Stimulated activated CD4-positive, alpha-beta T cell treated with anti-CD3 and anti-CD28 coated beads, Interleukin-1b, Interleukin-23, amount 100 ng/mL, for 1 hour (primary cell): ENCODE measurements around the gene RNU2-63P.
A peak's percentile ranks its signal among the peaks of the same experiment; 100 is the strongest.
"Not testable (repeated sequence)": the region's sequence is repeated elsewhere in the genome, so short reads cannot be mapped to it uniquely, and the experiment has no call there.

ENCODE experiments used
- DNase-seq, 2 donors: peaks; one replicate each; pipeline ENCODE4 v3.0.0-alpha.2; 2020; ENCODE audit warnings: low read depth in 2 of 2

RNU2-63P gene

DNA sequence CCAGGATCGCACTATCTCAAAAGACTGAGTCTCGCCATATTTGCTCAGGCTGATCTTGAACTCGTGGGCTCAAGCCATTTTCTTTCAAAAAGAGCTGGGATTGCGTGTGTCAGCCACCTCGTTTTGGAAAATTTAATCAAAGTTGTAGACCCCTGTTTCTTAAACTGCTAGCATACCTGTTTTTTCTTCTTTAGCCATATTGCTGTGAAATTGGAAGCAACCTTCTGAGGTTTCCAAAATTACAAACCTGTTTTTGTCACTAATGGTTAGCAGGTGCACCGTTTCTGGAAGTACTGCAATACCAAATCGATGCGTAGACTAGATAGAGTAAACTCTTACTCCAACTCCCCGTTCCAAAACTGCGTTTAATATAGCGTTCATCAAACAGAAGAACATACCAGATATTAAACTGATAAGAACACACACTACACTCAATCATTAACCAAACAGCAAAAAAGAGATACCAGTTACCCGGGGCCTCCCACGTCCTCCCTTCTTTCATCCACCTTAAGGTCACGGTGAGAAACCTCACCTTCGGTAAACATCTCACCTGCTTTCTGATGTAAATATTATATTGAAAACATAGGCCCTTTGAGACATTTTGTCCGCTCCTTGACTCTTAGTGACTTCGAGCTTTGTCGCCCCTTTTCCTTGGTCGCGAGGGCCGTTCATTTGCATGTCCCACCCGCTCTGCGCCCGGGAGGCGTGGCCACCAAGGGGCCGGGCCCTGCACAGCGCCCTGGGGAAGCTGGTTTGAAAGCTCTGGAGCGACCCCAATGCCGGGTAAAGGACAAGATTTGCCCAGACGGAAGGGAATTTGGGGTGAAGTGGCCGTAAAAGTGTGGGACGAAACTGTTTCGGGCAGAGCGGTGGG lies at the start of gene RNU2-63P:
RNU2-63P (minus strand) TSS at position 462 of the 874 bp plus-strand sequence.
- peak; percentile 30 to 61 for DNase-seq

DNA sequence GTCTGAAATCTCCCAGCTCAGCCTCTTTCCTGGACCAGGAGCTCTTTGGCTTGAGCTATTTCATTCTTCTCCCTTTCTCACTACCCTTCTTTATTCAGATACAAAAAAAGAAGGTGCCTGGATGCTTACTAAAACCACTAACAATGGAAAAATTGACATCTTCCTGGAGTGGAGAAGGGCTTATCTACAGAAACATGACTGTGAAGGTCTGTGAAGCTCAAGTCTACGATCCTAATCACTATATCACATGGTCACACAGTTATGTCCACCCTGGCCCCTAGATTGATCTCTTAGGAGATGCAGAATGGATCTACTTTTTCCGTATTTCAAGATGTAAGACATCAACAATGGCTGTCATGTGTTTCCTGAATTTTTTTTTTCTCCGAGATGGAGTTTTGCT lies 44.9 kb upstream of the RNU2-63P start:
- no peak for DNase-seq

DNA sequence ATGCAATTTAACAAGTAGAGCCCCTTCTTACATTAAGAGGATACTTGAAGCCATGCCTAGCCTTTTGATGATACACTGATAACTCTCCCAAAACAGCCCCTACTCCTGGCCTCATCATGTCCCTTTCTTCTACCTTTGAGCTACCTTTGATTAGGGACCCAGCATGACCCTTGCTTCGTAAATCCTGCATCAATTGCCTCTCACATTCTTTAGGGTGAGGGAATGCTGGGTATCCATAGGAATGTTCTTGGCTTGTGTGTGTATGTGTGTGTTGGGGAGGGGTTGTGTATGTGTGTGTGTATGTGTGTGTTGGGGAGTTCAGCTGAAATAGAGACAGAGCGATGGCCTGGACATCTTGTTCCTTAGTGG lies 44.5 kb upstream of the RNU2-63P start:
- DNase-seq: no peak

DNA sequence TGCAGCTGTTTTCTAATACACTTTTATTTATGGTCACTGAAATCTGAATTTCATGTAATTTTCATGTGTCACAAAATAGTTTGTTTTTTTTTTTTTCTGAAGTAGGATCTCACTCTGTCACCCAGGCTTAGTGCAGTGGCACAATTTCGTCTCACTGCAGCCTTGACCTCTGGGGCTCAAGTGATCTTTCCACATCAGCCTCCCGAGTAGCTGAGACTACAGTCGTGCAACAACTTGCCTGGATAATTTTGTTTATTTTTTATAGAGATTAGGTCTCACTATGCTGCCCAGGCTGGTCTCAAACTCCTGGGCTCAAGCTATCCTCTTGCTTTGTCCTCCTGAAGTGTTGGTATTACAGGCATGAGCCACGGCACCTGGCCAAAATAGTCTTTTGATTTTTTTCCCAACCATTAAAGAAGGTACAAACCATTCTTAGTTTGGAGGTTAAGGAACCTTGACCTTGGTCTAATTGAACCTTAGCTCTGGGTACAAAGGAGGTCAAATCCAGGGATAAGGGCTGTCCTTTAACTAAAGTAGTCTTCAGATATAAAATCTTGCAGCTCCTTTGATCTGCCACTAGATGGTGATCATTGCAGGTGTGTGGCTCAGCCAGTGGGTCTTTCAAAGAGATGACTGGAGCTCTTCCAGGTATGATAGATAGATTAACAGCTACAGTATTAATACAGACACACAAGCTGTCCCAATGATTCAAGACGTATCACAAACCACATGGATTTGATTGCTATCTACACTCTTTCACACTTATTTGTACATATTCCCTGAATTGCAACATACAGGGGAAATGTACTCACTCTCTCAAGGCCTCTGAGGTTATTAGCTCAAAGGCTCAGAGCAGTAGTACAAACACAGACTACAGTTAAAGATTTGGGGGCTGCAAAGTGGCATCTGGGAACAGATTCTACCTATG lies 43.9 kb upstream of the RNU2-63P start:
- DNase-seq: no peak

DNA sequence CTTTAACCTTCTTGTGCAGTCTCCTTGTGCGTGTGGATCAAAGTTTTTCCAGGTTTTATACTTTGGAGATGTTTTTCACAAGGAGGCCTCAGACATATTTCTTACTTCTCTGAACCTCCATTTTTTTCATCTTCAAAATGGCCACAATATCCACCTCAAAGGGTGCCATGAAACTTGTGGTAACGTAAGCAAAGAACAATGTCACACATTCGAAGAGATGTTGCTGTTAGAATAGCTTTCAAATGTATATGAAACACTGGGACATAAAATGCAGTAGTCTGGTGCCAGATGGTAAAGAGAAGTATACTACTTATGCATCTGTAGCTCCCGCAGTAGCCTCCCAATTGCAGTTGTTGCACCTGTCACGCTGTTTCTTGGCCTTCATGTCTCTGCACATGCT lies 41.8 kb upstream of the RNU2-63P start:
- DNase-seq: no peak

DNA sequence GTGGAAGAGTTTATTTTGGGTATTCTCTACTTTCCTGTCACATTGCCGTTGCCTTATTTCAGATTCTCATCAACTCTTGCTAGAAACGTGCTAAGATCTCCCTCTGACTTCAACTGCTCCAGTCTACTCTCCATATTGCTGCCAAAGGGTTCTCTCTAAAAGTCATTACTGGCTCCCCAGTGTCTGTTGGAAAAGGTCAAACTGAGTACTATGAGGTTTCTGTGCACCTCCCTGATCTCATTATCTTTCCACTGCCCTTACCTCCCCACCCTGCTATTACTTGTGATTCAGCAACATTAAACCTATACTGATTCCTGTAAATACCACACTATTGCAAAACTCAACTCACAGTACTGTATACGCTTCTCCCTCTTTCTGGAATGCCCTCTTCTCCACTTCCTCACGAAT lies 41.1 kb upstream of the RNU2-63P start:
- no peak for DNase-seq

DNA sequence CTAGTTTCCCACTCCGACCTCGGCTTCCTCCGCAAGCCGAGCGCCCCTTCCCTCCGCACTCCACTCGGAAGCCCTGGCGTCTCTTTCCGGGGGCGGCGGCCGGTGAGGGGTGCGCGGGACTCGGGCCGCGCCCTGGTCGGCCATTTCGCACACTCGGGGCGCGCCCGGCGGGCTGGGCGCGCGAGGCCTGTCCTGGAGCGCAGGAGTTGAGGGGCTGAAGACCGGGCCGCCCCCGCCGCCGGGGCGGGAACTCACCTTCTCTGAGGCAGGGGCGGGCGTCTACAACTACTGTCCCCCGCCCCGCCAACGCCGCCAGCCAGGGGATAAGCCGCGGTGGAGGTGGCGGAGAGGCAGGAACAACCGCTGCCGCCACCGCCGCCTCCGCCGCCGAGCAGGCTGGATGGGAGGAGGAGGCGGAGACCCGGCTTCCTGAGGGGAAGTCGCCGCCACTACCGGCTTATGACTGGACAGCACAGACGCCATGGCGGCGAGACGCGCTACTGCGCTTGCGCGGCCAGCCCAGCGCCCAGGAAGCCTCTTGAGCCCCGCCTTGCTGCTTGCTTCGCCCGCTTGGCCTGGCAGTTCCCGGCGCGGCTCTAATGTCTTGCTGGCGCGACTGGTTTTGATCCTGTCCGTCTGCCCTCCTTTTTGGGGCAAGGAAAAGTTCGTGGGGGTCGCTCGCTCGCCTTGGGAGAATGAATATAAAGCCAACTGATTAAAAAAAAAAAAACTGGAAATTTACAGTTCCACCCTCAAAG lies 39.2 kb upstream of the RNU2-63P start, which contains the start of gene KRCC1:
KRCC1 (minus strand) TSS at position 413 of the 758 bp plus-strand sequence. CDS start 27,220 bp downstream, outside the sequence.
- DNase-seq: peak; percentile 76 to 90

DNA sequence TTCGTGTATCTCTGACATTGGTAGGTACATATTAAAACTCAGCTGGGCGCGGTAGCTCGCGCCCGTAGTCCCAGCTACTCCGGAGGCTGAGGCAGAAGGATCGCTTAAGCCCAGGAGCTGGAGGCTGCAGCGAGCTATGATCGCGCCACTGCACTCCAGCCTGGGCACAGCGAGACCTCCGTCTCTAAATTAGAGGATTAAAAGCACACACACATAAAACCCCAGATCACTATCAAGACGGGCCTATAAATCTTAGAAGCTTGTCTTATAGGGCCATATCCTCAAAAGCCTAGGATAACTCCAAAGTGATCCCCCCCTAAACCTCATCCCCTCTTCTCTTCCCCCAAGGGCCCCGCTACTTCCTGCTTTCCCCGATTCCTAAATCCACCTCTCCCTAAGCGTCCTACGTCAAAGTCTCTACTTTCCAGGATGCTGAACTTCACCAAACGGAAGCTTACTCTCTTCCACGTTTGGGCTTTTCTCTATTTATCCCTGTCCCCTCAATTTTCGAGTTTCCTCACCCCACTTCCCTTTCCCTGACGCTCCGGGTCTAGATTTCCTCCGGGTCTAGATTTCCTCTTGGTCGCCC lies 38.5 kb upstream of the RNU2-63P start:
- no peak for DNase-seq

DNA sequence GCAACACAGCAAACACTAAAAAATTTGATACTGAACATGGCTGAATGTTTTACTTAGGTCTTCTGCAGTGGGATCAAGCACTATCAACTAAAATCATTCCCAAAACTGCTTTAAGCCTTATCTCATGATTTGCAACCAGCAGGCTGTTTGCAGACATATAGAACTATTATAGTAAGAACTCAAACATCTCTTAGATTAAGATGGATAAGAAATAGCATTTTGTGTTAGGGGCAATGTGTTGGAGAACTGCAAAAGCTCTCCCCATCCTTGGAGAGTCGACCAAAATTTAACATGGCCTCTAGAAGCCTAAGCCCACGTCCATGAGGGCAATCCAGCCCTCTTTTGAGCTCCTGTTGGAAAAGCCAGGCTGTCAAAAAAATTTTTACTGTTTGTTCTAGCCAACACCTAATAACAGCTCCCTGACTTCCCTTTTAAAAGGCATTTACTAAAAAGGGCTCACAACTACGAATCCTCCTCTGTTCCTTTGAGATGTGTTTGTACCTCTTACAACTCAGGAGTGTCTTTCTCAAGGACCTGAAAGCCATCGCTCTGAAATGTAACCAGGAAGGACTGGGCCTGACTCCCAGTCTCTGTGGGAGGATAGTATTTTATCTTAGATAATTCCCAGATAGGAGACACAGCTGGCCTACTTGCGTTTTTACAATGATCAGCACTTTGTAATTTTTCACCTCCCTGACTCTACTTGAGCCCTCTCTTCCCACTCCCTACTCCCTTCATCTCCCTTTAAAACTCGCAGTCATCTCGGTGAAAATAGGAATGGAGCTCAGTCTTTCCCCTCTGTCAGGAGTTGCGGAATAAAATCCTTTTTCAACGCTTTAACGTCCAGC lies 37.8 kb upstream of the RNU2-63P start:
- no peak for DNase-seq

DNA sequence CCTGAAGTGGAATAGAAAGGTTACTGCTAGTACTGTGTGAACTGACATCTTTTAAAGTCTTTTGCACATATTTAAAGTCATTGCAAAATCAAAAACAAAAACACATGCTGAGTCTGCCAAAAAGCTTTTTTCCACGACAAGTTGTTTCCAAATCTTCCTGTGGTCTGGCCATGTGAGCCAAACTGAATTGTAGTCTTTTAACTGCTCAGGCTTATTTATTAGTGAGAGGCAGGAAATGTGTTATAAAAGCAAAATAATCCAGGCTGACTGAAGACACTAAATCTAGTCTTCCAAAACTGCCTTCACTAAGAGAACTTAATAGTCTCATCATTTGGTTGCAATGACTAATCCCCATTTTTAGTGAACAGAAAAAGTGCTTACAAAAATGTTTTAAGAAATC lies 36.9 kb upstream of the RNU2-63P start:
- DNase-seq: no peak

DNA sequence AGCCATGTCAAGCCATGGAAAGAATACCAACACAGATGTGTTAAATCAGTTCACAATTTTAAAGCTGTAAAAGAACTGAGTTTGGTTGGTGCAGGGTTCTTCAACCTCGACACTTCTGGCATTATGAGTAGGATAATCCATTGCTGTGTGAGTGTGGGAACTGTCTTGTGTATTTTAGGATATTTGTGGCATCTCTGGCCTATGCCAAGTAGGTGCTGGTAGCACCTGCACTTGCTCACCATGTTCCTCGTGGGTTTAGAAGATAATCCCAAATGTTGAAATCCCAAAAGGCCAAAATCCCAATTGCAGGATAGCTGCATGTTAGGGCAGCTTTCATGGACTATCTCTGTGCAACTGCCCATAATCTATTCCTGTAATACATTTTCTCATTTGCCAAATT lies 35.4 kb upstream of the RNU2-63P start:
- no peak for DNase-seq

DNA sequence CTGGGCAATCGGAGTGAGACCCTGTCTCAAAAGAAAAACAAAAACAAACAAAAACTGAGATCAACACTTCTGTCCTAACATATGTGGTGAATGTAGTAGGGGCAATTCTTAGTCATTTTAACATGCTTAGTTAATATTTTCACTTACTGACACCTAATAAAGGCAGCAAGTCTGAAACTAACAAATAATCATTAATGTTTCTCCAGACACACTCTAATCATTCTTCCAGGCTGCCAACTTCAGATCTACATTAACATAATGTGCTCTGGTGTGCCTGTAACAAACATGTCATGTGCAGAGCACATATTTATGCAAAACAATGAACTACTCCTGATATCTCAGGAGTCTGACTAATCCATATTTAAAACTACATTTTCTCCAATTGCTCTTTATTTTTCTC lies 33.3 kb upstream of the RNU2-63P start:
- DNase-seq: no peak

DNA sequence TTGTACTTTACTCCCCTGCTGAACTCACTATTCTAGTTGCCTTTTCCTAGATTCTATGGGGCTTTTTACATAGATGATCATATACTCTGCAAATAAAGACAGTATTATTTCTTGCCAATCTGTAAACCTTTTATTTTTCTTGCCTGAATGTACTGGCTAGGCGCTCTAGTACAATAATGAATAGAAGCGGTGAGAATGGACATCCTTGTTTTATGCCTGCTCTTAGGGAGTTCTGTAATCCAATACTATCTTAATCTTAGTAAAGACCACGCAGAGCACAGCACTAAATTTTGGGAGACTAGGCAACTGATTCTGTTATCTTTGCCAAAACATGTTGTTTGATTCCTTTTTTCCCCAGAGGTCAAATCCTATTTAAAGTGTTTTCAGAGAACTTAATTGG lies 32.2 kb upstream of the RNU2-63P start:
- no peak for DNase-seq

DNA sequence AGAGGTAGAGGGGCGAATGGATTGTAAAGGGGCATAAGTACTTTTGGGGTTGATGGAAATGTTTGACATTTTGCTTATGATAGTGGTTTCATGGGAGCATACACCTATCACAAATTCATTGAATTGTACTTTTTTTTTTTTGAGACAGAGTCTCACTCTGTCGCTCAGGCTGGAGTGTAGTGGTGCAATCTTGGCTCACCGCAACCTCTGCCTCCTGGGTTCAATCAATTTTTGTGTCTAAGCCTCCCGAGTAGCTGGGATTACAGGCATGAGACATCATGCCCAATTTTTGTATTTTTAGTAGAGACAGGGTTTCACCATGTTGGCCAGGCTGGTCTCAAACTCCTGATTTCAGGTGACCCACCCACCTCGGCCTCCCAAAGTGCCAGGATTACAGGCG lies 29.2 kb upstream of the RNU2-63P start:
- DNase-seq: not testable (repeated sequence)

DNA sequence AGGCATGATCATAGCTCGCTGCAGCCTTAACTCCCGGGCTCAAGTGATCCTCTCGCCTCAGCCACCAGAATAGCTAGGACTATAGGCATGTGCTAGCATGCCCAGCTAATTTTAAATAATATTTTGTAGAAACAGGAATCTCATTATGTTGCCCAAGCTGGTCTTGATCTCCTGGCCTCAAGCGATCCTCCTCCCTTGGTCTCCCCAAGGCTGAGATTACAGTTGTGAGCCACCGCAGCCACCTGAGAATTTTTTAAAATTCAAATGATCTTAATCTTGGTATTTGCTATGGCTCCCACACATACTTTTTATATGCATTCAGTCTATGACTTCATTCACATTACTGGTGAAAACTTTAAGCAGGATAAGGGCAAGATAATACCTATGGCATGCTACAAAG lies 26.1 kb upstream of the RNU2-63P start:
- DNase-seq: no peak

DNA sequence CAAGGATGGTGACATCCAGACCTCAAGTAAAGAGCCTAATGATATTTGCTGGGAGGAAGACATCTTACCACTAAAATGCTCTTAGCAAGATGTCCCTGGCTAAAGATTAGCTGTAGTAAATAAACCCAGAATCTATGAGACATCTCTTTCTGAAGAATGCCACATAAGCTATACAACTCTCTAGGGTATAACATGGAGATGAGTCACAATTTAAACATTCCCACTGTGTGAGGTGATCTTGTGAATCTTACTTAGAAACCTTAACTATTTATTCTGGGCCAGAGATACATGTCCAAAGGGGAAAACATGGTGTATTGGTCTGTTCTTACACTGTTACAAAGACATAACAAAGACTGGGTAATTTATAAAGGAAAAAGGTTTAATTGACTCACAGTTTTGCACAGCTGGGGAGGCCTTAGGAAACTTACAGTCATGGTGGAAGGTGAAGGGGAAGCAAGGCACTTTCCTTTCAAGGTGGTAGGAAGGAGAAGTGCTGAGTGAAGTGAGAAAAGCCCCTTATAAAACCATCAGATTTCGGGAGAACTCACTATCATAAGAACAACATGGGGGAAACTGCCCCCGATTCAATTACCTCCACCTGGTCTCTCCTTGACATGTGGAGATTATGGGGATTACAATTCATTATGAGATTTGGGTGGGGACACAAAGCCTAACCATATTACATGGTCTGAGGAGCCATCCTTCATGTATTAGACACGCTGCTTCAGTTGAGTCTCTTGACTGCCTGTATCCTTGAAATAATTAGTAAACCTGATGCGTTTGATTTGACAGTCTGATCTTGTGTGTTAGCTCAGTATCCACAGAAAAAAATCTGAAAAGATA lies 22.1 kb upstream of the RNU2-63P start:
- DNase-seq: no peak

DNA sequence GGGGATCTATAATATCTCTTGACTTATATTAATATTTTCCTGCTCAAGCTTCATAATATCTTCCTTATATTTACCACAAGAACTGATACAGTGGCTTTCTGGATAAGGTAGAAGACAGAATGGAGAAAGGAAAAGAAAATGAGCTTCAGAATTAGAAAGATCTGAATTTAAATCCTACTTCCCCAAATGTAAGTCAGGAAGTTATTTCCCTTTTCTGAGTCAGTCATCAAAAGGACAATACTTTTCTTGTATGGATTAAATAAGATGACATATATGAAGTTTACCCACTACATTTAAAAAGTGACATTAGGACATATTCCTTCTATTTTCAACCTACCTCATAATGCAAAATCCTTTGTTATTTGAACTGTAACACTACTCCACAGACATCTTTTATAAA lies 20.3 kb upstream of the RNU2-63P start:
- no peak for DNase-seq

DNA sequence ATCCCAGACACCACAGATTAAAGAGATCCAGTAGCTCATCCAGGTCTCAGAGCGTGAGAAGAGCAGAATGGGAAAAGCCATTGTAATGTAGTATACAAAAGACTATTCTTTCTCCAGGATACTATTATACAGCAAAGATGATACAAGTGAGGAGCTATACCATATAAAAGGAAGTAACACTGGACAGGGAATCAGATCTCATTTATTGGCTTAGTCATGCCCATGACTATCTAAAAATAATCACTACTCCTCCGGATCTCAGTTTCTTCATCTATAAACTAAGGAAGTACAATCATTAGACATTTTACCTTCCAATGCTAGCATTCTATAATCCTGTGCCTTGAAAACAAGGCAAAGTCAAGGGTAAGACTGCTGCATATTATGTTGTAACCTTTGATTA lies 19.8 kb upstream of the RNU2-63P start:
- no peak for DNase-seq

DNA sequence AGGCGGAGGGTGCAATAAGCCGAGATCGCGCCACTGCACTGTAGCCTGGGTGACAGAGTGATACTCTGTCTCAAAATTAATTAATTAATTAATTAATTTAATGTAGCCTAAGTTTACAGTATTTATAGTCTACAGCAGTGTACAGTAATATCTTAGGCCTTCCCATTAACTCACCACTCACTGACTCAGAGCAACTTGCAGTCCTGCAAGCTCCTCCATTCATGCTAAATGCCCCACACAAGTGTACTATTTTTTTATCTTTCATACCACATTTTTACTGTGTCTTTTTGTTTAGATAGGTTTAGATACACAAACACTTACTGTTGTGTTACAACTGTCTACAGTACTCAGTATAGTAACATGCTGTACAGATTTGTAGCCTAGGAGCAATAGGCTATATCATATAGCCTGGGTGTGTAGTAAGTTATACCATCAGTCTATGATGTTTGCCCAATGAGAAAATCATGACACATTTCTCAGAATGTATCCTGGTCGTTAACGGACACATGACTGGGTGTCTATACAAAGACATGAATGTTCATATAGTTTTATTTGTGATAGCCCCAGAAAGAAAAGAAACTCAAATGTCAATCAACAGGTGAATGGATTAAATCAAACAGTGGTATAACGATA lies 15.8 kb upstream of the RNU2-63P start:
- no peak for DNase-seq
